Endothelial cell of hepatic sinusoid (primary cell): ENCODE measurements around the gene LAMA1.

ENCODE experiments used
- in situ Hi-C: cut with HindIII; loops from 2 replicates; pipeline ENCODE4 v1.10.0; 2017; ENCODE audit warnings: low sequenced_read_pairs

The LAMA1 gene

DNA sequence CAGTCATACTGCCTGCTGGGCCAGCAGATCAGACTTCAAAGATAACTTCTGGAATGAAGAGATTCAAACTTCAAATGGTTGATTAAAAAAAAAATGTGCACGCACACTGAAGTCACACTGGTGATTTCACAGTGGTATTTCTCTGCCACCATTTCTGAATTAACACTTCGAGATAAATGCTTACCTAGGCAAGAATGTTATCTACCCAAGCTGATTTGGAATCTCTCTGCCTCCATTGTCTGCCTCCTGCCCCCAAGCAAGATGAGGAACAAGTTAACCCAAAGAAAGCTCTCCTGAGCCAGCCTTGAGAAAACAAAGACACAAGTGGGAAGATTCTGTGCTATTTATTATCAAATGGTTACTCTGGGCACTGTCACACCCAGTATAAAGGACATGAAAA, 6.5 kb downstream of the LAMA1 start:
- in situ Hi-C loops, result no loop called here

DNA sequence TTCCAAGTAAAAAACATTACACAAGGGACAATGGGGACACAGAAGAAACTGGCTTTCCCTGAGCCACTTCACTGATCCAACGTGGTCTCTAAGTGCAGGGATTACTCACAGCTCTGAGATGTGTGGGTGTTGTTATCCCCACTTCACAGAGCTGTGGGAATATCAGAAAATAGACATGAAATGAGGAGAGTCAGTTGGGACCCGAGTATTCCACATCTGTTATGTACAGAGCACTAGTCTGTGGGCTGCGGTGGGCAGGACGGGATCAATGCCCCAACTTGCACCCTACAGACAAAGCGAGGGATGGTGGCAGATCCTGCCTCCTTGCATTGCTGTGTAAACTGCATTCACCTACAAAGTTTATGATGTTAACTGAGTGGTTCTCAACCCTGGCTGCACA, 11.7 kb downstream of the LAMA1 start:
- in situ Hi-C loops, result no loop called here

DNA sequence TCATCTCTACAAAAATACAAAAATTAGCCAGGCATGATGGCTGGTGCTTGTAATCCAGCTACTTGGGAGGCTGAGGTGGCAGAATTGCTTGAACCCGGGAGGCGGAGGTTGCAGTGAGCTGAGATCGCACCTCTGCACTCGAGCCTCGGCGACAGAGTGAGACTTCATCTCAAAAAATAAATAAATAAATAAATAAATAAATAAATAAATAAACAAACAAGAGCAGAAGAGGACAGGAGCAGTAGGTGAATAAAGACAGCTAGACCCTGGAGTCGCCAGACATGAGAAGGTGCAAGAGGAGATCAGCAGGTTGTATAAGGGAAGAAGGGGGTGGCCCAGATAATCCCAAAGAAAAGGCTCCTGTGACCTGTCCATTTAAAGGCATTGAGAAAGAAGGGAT, 12.3 kb downstream of the LAMA1 start:
- in situ Hi-C loops, result no loop called here

DNA sequence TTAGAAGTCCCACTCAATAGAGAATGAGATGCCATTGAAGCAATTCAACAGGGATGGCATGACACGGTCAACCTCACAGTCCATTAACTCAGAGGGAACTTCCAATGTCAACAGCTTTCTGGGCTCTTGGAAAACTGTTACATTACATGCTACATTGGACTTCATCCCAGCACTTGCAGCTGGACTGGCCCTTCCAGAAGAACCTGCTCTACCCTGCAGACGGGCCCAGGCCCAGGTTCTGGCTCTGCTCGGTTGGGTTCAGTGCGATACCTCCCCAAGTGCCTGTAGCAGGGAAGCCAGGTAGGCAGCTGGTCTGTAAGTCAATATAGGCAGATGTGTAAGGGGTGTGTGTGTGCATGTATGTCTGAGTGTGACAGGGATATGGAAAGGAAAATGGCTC, 12.9 kb downstream of the LAMA1 start:
- in situ Hi-C loops, result no loop called here

DNA sequence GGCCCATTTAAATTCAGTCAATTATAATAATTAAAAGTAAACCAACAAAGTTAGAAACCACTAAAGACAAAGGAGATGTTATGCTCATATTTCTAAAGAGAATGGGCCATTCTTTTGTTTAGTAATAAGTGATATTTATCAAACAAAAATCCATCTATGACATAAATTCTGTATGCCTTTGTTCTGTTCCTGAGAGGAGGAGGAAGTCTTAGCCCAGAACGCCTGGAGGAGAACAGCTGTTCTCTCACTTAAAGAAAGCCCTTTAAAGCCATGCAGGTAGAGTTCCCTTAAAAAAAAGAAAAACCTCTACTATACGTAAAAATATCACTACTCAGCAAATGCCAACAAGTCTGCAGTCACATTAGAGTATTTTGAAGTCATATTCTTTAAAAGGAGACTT, 15.5 kb downstream of the LAMA1 start:
- in situ Hi-C loops, result no loop called here

DNA sequence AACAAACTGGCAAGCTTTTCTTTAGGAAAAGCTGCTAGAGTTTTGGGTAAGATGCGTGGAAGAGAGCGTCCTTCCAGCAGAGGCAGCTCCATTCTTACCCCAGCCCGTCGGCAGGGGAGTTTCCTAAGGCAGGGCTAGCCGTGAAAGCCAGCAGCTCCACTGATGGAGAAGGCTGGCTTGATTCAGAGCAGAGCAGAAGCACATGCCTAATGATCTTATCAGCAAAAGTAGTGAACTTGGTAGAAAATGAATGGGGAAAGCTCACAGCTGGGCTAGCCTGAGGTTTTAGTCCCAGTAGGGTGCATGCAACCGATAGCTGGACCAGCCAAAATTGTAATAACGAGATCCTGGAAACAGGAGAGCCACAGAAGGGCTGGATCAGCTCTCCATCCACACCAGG, 20.8 kb downstream of the LAMA1 start:
- in situ Hi-C loops, result no loop called here

DNA sequence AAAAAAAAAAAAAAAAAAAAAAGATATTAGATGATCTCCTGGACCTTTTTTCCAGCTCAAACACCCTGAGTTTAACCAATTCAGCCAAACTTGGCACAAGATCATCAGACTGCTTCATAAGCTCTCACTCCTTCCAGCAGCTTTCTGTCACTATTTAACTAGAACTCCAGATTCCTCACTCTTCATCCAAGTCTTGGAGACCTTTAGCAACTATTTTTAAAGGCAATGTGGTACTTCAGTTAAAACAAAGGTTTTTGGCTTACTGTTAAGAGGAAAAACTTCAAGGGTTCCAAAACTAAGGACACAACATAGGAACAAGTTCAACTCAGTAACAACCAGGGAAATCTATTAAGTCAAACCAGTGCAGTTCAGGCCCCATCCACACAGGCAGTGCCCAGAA, 23.2 kb downstream of the LAMA1 start:
- in situ Hi-C loops, result loop anchor here (5.0 kb wide), 1 partner anchor 38 kb away; no protein-coding TSS in a partner anchor

DNA sequence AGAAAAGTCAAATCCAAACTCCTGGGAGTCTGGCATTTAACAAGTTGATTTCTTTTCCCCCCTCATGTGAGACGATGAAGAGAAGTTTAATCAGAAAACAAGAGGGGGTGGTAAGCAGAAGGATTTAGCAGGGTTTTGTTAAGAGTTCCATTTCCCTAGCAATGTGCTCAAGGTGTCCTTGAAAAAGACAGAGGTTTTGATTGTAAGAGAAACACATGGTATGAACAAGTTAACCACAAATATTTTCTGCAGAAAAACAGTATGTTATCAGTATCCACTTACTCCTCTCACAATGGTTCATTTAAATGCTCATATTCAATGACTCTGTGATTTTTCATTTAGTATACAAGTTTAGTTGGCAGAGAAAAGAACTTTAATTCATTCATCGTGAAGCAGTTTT, 26.8 kb downstream of the LAMA1 start:
- in situ Hi-C loops, result loop anchor here (5.0 kb wide), 1 partner anchor 42 kb away; no protein-coding TSS in a partner anchor

DNA sequence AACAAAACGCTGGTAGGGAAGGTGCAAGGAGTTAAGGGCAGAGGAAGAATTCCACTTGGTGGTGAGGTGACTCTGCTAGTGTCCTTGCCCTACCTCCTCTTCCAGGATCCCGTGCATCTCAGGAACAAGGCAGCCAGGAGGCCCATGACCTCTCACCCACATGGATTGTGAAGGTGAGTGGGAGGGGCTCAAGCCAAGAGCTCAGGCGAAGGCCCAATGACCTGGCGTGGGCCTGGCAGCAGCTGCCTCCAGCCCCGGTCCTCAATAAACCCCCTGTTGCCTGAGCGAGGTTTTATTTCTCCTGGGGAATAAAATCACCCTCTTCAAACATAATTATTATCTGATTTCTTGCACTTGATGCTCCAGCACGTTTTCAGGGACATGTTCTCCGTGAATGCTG, 28.2 kb downstream of the LAMA1 start:
- in situ Hi-C loops, result no loop called here

DNA sequence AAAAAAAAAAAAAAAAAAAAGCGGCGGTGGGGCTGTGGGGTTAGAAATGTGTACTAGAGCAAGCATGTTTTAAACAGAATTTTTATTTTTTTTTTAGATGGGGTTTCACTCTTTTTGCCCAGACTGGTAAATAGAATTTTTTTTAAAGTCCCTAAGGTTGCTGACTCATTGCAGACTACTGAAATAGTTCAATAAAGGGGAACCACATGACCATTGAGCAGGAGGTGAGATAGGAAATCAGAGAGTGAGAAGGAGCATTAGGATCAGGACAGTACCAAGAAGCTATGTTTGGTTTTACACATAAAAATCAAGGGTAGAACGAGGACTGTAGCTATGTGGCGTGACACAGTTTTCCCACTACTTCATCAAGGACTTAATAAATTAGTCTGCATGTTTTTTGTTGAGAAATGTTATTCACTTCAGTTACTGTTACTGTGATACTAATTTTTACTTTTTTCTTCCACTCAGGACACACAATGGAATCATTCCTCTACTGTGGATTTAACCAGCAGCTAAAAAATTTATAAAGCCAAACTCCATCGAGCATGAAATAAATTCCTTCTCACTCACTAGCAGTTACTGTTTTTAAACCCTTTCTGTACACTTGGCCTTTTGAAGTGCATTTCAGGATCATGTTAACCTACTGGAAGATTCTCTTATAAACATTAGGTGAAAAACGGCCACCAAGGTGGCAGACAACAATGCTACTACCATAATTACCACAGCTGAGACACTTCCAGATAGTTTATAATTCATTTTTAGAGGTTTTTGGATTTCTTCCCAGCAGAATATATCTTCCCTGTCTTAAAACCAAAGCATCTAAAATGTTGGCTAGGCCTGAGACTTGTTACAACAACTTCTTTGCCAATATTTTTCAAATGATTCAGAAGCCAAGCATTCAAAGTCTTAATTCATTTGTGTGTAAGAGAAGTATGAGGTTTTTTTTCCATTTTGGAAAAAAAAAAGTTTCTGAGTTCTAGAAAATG, 33.2 kb downstream of the LAMA1 start:
- in situ Hi-C loops, result no loop called here

DNA sequence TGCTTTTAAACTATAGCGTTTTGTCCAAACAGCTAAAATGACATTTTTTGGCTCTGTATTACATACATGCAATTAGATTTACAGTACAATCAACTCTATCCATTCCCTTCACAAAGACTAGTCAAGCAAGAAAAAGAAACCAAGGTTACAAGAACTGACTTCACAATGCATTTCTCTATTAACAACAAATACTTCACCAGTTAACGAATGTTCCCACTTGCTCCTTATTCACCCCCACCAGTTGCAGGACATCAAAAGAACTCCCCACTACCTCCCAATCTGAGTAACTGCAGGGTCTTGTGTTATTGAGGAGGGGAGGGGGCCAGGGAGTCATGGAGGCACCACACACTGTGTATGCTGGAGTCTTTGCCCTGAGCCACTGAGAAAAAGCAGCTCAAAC, 34.9 kb downstream of the LAMA1 start:
- in situ Hi-C loops, result no loop called here

DNA sequence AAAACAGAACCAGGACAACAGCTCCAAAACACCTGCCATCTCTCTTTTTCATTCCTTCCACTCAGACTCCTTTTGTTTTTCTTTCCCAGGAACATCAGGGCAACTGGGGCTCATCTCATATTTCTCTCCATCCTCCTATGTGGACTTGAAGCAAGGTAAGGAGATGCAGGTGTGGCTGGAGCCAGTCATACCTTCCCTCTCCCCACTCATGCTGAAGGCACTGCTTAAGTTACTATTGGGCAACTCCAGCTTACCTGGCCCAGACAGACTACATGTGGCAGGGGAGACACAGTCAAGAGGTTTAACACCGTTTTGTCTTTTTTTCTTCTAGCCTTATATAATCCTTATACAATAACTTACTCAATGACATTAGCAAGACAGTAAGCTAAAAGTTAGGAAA, 38.4 kb downstream of the LAMA1 start:
- in situ Hi-C loops, result no loop called here

DNA sequence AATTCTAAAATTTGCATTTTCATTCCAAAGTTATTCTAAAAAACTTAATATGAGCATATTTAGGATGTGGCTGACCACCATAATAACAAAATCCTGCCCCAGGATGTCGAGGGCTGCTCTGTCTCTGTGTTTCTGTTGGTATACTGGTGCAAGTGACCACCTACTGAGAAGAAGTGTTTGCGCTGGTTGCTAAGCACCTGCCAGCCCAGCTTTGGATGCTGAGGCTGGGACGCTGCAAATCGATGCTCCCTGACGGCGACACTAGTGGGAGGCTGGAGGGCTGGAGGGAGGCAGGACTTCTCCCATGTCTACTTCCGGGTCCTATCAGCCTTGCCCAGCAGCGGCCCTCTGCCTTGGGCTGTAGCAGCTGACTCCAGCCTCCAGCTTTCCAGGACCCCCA, 45.0 kb downstream of the LAMA1 start:
- in situ Hi-C loops, result no loop called here

DNA sequence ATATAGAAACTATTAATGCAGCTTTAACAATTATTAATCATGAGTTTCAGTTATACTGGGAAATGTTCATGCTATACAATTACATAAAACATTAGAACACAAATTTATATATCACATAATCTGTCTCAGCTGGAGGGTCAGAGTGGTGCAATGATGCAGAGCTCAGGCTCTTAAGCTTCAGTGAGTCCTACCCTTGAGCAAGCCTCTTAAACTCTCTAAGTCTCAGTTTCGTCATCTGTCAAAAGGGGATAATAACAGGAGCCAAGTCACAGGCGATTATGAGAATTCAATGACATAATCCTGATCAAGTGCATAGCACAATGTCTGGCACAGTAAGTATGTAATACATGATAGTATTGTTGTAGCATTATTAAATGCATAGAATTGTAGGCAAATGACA, 46.0 kb downstream of the LAMA1 start:
- in situ Hi-C loops, result no loop called here

DNA sequence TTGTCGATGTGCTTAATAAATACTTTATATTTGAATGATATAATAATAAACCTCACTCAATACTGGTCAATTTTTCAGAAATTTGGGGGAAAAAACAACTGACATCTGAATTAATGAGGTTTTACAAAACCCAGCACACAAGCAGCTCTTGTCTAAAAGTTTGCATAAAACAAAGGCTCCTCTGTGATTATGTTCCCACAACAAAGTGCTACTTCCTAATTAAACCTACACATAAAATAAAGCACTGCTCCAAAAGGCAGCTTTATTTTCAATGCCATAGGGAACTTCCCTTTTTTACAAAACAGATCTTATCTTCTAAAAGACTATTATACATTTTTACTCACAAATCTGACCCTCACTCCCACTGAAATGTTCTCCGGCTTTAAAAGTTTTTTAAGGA, 47.1 kb downstream of the LAMA1 start:
- in situ Hi-C loops, result no loop called here

DNA sequence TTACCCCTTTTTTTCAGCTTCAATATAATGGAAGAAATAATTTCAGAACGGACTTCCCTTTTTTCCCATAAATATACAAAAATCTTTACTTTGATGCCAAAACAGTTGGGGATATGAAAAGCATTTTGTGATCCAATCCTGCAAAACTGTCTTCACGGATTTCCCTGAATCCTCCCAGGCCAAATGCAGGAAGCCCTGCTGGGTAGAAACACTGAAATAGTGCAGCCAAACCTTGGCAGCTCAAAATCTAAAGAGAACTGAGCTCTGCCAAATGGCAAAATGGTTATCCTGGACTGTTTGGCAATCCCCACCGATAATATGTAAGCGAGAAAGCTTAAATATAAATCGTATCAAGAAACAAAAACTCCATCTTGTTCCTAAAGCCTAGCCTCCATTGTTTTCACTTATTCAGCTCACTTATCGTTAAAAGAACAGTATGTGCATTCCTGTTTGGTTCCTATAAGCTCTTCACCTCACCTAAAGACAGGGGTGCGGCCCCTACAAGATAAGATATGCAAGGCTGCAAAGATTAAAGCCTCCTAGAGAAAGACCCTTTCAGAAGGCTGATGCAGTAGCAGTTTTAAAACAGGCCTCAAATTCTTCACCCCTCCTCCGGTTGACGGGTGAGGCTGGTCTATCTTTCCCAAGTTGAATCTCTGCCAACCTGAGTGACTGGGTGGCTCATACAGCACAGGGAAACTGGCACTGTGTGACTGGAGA, 48.6 kb downstream of the LAMA1 start:
- in situ Hi-C loops, result no loop called here

DNA sequence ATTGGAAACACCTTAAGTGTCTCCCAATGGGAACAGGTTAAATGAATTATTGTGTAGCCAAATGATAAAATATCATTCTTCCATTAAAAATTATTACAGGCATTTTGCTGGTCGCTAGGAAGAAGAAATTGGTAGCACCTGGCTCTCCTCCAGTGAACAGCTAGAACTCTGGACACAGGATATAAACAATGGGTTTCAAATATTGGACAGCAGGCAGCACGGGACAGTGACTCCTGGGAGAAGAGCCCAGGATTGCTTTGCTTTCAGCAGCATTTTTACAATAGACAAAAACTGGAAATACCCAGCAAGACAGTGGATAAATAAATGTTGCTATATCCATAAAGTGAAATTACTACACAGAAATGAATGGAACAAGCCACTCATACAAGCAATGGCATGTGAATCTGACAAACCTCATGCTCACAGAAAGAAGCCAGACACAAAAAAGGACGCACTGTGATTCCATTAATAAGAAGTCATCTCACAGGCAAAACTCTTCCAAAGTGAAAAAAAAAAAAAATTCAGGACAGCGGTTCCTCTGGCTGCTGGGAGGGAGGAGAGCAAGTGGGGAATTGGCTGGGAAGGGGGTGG, 50.5 kb downstream of the LAMA1 start:
- in situ Hi-C loops, result no loop called here

DNA sequence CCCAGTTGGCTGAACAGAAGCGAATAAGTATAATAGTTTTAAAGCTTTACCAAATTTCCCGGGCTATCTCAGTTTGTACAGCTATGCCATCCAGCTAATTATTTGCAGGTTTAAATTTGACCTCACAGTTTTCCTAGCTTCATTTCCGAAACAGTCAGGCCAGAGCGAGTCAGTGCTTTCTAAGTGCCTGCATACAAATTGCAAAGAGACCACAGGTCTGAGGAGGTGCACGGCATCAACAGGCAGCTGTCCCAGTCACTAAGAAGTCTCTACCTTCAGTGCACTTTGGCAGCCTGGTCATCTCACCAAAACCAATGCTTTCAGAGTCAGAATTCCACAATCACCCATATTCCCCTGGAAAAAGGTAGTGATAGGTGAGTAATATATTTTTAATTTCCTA, 51.9 kb downstream of the LAMA1 start:
- in situ Hi-C loops, result no loop called here

DNA sequence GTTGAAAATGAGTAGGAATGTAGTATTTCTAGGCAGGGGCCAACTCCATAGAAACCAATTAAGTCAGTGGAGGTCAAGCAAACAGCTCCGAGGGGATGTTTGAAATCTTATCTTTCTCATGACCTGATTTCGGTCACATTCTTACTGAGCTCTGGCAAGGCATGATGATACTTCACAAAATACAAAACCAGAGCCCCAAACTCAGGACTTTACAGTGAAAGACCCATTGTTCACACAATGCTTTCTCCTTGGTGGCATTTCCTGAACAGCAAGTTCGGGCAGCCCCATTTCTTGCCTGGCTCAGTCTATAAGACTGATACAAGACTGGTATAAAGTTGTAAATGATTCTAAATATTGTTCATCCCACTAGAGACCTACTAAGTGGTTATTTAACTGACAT, 53.3 kb downstream of the LAMA1 start:
- in situ Hi-C loops, result no loop called here

DNA sequence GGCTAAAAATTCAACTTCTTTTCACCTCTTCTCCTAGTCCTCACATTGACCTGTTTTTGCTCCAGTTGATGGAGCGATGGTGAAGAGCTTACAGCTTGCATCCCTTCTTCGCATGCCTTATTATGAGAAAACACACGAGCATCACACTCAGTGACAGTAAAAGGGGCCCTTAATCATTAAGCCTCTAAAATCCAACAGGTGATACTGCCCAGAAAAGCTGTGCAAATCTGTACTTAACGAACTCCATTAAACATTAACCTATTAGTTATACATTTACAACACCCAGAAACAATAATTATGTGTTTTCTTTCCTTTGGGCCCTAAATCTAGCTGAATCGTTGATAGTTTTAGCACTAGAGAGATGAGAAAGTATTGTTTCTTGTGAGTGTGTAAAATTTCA, 54.8 kb downstream of the LAMA1 start:
- in situ Hi-C loops, result no loop called here

DNA sequence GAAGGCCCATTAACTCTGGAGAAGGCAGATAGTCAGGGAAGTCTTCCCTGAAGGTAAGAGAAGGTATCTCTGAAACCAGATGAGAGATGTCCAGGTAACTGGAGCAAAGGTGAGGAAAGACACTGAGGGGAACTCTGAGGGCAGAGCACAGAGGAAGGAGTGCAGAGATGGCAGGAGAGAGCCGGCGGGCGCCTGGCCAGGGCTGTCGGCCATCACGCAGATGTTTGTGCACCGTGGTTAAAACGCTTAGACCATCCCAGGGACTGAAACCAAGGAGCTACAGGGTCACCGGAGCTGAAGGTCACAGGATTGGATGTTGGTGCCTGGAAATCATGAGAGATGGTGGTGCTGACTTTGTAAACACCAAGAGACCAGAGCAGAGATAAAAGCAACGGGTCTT, 55.4 kb downstream of the LAMA1 start:
- in situ Hi-C loops, result no loop called here

DNA sequence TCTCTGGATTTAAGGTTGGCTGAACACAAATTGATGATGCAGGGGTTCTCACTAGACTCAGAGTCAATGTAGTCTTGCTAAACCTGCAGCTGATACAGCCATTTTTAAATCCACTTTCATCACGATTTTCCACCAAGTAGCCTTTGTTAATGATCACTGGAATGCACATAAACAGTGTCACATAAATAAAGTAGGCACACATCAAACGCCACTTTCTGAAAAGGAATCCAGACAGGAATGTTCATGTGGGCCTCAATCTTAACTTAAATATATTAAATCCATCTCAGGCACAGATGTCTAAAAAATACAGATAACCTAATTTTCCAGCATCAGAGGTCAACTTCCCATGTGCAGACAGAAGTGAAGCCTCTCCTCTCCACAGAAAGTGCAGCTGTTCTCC, 58.3 kb downstream of the LAMA1 start:
- in situ Hi-C loops, result no loop called here
